Measurements from ENCODE around the gene LETM1. TPM values are rescaled to one million over a fixed set of nuclear protein-coding genes. Genes with fewer than 3 reads are reported as not detected.
A peak's percentile ranks its signal among the peaks of the same experiment; 100 is the strongest.

LETM1 gene
- total RNA-seq, 2 donors from 2014 or later: 45.7 to 52.4 TPM

DNA sequence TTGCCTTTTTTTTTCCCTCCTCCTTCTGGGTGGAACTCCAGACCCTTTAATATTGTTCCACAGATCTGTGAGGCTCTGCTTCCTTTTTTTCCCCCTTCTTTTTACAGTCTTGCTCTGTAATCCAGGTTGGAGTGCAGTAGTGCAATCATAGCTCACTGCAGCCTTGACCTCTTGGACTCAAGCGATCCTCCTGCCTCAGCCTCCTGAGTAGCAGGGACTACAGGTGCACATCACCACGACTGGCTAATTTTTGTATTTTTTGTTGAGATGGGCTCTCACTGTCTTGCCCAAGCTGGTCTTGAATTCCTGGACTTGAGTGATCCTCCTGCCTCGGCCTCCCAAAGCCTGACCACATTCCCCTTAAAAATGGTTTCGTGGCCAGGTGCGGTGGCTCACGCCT lies 42.1 kb upstream of the LETM1 start:
- DNase-seq: no peak
- peaks cover 33% of the 10 kb centered on the region for H3K36me3 Mint-ChIP-seq (ENCODE audit: low read depth)
- H3K4me1 Mint-ChIP-seq: peaks cover 10% of the 10 kb centered on the region
- Histone ChIP-seq H3K9me3 (ENCODE audit: control insufficient read depth, low read length) (no peaks in the 10 kb centered on the region), H3K4me1 (ENCODE audit: control insufficient read depth, insufficient read depth, low read length) (peaks cover 4% of the 10 kb centered on the region), H3K27ac (ENCODE audit: low read depth, low read length) (no peak overlapping the region), H3K4me3 (ENCODE audit: low read length) (no peak overlapping the region), H3K27me3 (ENCODE audit: control insufficient read depth, insufficient read depth, low read length, poor library complexity, severe bottlenecking) (no peaks in the 10 kb centered on the region), H3K9ac (ENCODE audit: extremely low read depth, low read length, poor library complexity, severe bottlenecking) (no peak overlapping the region), H3K36me3 (ENCODE audit: control insufficient read depth, insufficient read depth, low read length) (peaks cover 42% of the 10 kb centered on the region)
- TF ChIP-seq, protein P1, sequence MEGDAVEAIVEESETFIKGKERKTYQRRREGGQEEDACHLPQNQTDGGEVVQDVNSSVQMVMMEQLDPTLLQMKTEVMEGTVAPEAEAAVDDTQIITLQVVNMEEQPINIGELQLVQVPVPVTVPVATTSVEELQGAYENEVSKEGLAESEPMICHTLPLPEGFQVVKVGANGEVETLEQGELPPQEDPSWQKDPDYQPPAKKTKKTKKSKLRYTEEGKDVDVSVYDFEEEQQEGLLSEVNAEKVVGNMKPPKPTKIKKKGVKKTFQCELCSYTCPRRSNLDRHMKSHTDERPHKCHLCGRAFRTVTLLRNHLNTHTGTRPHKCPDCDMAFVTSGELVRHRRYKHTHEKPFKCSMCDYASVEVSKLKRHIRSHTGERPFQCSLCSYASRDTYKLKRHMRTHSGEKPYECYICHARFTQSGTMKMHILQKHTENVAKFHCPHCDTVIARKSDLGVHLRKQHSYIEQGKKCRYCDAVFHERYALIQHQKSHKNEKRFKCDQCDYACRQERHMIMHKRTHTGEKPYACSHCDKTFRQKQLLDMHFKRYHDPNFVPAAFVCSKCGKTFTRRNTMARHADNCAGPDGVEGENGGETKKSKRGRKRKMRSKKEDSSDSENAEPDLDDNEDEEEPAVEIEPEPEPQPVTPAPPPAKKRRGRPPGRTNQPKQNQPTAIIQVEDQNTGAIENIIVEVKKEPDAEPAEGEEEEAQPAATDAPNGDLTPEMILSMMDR (conservative IDR thresholded peaks at IDR 0.05): no peak
- no peak overlapping the region for H3K27ac Mint-ChIP-seq
- H3K4me3 Mint-ChIP-seq: no peak overlapping the region
- no peaks in the 10 kb centered on the region for H3K27me3 Mint-ChIP-seq (ENCODE audit: insufficient read depth)
- 94 to 97% methylated on average over 6 of the region's 6 CpGs for WGBS, 2 experiments (ENCODE audit: insufficient coverage in 1 of 2, insufficient read length in 1 of 2)
- H3K9me3 Mint-ChIP-seq: no peaks in the 10 kb centered on the region

DNA sequence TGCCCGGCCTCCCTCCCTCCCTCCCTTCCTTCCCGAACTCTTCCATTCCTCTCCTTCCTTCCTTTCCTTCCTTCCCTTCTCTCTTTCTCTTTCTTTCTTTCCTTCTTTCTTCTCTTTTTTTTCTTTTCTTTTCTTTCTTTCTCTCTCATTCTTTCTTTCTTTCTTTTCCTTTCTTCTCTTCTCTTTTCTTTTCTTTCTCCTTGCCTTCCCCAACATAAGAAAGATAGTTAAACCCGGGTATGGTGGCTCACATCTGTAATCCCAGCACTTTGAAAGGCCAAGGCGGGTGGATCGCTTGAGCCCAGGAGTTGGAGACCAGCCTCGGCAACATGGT lies 40.7 kb upstream of the LETM1 start:
- Mint-ChIP-seq H3K36me3 (ENCODE audit: low read depth) (peaks cover 26% of the 10 kb centered on the region), H3K27me3 (ENCODE audit: insufficient read depth) (no peaks in the 10 kb centered on the region), H3K4me3 (no peak overlapping the region), H3K27ac (peak overlapping the region; percentile 40), H3K9me3 (no peaks in the 10 kb centered on the region), H3K4me1 (peaks cover 10% of the 10 kb centered on the region)
- Histone ChIP-seq H3K4me3 (ENCODE audit: low read length) (no peak overlapping the region), H3K9ac (ENCODE audit: extremely low read depth, low read length, poor library complexity, severe bottlenecking) (no peak overlapping the region), H3K36me3 (ENCODE audit: control insufficient read depth, insufficient read depth, low read length) (peaks cover 28% of the 10 kb centered on the region), H3K27me3 (ENCODE audit: control insufficient read depth, insufficient read depth, low read length, poor library complexity, severe bottlenecking) (no peaks in the 10 kb centered on the region), H3K27ac (ENCODE audit: low read depth, low read length) (no peak overlapping the region), H3K4me1 (ENCODE audit: control insufficient read depth, insufficient read depth, low read length) (peaks cover 4% of the 10 kb centered on the region), H3K9me3 (ENCODE audit: control insufficient read depth, low read length) (no peaks in the 10 kb centered on the region)
- no peak for DNase-seq
- TF ChIP-seq, protein P1 (conservative IDR thresholded peaks at IDR 0.05): no peak
- 92 to 96% methylated on average over 6 of the region's 6 CpGs for WGBS, 2 experiments (ENCODE audit: insufficient coverage in 1 of 2, insufficient read length in 1 of 2)

GRCh38 chr4:1895971-1896657 lies 40.2 kb upstream of the LETM1 start:
- no peak overlapping the region for H3K4me3 Mint-ChIP-seq
- Histone ChIP-seq H3K27ac (ENCODE audit: low read depth, low read length) (no peak overlapping the region), H3K9ac (ENCODE audit: extremely low read depth, low read length, poor library complexity, severe bottlenecking) (no peak overlapping the region), H3K36me3 (ENCODE audit: control insufficient read depth, insufficient read depth, low read length) (peaks cover 23% of the 10 kb centered on the region), H3K4me1 (ENCODE audit: control insufficient read depth, insufficient read depth, low read length) (peaks cover 4% of the 10 kb centered on the region), H3K9me3 (ENCODE audit: control insufficient read depth, low read length) (no peaks in the 10 kb centered on the region), H3K27me3 (ENCODE audit: control insufficient read depth, insufficient read depth, low read length, poor library complexity, severe bottlenecking) (no peaks in the 10 kb centered on the region), H3K4me3 (ENCODE audit: low read length) (no peak overlapping the region)
- no peak overlapping the region for H3K27ac Mint-ChIP-seq
- H3K9me3 Mint-ChIP-seq: no peaks in the 10 kb centered on the region
- H3K27me3 Mint-ChIP-seq (ENCODE audit: insufficient read depth): no peaks in the 10 kb centered on the region
- H3K36me3 Mint-ChIP-seq (ENCODE audit: low read depth): peaks cover 24% of the 10 kb centered on the region
- WGBS, 2 experiments (ENCODE audit: insufficient coverage in 1 of 2, insufficient read length in 1 of 2): 92 to 95% methylated on average over 7 to 8 of the region's 8 CpGs
- peaks cover 10% of the 10 kb centered on the region for H3K4me1 Mint-ChIP-seq
- DNase-seq: no peak
- TF ChIP-seq, protein P1 (conservative IDR thresholded peaks at IDR 0.05): no peak
